HepG2 (cell line): ENCODE measurements around the gene CFAP99. TPM values are rescaled to one million over a fixed set of nuclear protein-coding genes. Genes with fewer than 3 reads are reported as not detected.

Source experiments
- AHDC1 ChIP-seq: sonication (generic); formaldehyde crosslinking; IDR thresholded peaks from 2 replicates; pipeline ENCODE4 v1.5.1; 2020; ENCODE audit warnings: mild to moderate bottlenecking, missing genetic modification reagents, borderline replicate concordance
- AKAP8 ChIP-seq: sonication (generic); formaldehyde crosslinking; IDR thresholded peaks from 2 replicates; pipeline ENCODE4 v1.5.1; 2020; ENCODE audit warnings: mild to moderate bottlenecking, missing genetic modification reagents
- BCLAF1 ChIP-seq: fragments of 450-650 bp; IDR thresholded peaks from 2 replicates; pipeline ENCODE4 v1.6.1; 2017; ENCODE audit warnings: mild to moderate bottlenecking
- KDM1A ChIP-seq: IDR thresholded peaks from 2 replicates; pipeline ENCODE4 v1.6.1; 2016; ENCODE audit warnings: missing compliant biosample characterization
- KLF13 ChIP-seq: sonication (generic); formaldehyde crosslinking; IDR thresholded peaks from 2 replicates; pipeline ENCODE4 v1.4.0; 2020; ENCODE audit warnings: mild to moderate bottlenecking, missing genetic modification reagents
- POLR2G ChIP-seq: fragments of 200-400 bp; formaldehyde crosslinking; IDR thresholded peaks from 2 replicates; pipeline ENCODE4 v1.6.1; 2018; ENCODE audit warnings: mild to moderate bottlenecking, low read depth, low read length, moderate library complexity
- RFX1 ChIP-seq: fragments of 450-650 bp; IDR thresholded peaks from 2 replicates; pipeline ENCODE4 v1.6.1; 2017
- SATB2 ChIP-seq: sonication (generic); formaldehyde crosslinking; IDR thresholded peaks from 2 replicates; pipeline ENCODE4 v1.5.0; 2020; ENCODE audit warnings: missing genetic modification reagents
- ZBTB4 ChIP-seq: sonication (generic); formaldehyde crosslinking; IDR thresholded peaks from 2 replicates; pipeline ENCODE4 v1.4.0; 2020; ENCODE audit warnings: missing genetic modification reagents, mild to moderate bottlenecking, borderline replicate concordance
- ZFX ChIP-seq: sonication (generic); formaldehyde crosslinking; IDR thresholded peaks from 2 replicates; pipeline ENCODE4 v1.4.0; 2020; ENCODE audit warnings: mild to moderate bottlenecking, low read depth, missing genetic modification reagents, moderate library complexity
- polyA plus RNA-seq, 8 experiments: library from polyadenylated mRNA; depleted of rRNA in 3 of 8; stranded (reverse) in 7 of 8; unstranded in 1 of 8; fragments of >200 nt; fragmentation: Illumina TruSeq in 4 of 8; extraction: Trizol in 4 of 8; gene quantifications; 2 replicates each; pipeline versions ENCODE4 v1.2.1 to v1.2.3, GENCODE V29; 2011 to 2016; ENCODE audit warnings: low read depth in 4 of 8, missing spikeins in 1 of 8, mixed read lengths in 1 of 8; ENCODE audit not compliant: insufficient read depth in 1 of 8
- total RNA-seq, 5 experiments: library from RNA; depleted of rRNA; stranded (reverse); fragments of >200 nt; fragmentation: Illumina TruSeq; extraction: Trizol; gene quantifications; 2 replicates each; pipeline ENCODE4 v1.2.3, GENCODE V29; 2016; ENCODE audit warnings: low read depth in 1 of 5
- TF ChIP-seq, protein P1 (sequence below): sonication (generic); formaldehyde crosslinking; IDR thresholded peaks from 2 replicates; pipeline ENCODE4 v1.8.0; 2022; ENCODE audit warnings: mild to moderate bottlenecking, missing genetic modification reagents; ENCODE audit not compliant: insufficient replicate concordance

The CFAP99 gene
- total and polyA plus RNA-seq, 2 of the 13 experiments (the other 11 are each of a cell fraction or from before 2014, with no cell fraction given), result not detected

DNA sequence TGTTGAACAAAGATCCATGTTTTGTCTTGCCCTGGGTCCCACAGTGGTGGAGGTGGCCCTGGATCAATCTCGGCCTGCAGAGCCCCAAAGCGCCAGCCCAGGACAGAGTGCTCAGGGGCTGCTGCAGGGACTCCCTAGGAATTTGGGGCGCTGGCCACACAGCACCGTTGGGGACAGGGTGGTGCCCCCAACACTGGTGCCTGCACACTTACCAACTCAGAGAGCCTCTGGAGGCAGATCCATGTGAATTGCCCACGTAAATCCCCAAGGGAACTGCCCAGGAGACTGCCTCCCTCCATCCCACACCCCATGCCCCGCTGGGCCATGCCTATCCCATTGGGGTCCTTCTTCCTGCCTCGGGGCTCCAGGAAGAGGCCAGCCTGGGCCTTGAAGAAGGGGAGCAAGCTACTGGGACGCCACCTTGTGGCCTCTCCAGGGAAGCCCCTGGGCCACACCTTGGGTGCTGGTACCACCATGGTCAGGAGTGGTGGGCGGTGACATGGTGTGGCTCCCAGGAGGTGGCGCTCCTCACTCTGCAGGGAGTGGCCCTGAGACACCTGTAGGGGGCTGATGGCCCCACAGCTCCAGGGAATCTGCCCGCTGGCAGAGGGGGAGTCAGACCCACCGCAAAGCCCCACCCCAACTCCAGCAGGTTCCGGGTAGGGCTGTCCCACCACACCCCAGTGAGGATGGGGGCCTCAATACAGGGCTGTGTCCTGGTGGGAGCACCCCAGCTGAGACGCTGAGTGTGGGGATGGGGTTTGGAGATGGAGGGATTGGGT lies 22.8 kb downstream of the CFAP99 start (continued):
- TF ChIP-seq BCLAF1, result no peak
- no peak for TF ChIP-seq AHDC1
- no peak for TF ChIP-seq RFX1
- no peak for TF ChIP-seq AKAP8 (CRISPR knock-in tag)
- no peak for TF ChIP-seq SATB2 (CRISPR knock-in tag)
- no peak for TF ChIP-seq KDM1A (CRISPR knock-in tag)
- no peak; the same call in 1 of the 2 replicates for TF ChIP-seq ZBTB4
- no peak for TF ChIP-seq POLR2G
- peak; percentile 77 for TF ChIP-seq ZFX (CRISPR knock-in tag)
- TF ChIP-seq, protein P1, sequence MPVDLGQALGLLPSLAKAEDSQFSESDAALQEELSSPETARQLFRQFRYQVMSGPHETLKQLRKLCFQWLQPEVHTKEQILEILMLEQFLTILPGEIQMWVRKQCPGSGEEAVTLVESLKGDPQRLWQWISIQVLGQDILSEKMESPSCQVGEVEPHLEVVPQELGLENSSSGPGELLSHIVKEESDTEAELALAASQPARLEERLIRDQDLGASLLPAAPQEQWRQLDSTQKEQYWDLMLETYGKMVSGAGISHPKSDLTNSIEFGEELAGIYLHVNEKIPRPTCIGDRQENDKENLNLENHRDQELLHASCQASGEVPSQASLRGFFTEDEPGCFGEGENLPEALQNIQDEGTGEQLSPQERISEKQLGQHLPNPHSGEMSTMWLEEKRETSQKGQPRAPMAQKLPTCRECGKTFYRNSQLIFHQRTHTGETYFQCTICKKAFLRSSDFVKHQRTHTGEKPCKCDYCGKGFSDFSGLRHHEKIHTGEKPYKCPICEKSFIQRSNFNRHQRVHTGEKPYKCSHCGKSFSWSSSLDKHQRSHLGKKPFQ (CRISPR knock-in tag), result no peak
- TF ChIP-seq KLF13 (CRISPR knock-in tag), result no peak
